AML-193 (cell line): ENCODE data around the gene LPCAT3.
A peak's percentile ranks its signal among the peaks of the same experiment; 100 is the strongest.
"Not testable (repeated sequence)": the region's sequence is repeated elsewhere in the genome, so short reads cannot be mapped to it uniquely, and the experiment has no call there.

Experiments
- DNase-seq, 2 experiments: peaks; one replicate each; lab custom pipeline; 2025; lab: John Stamatoyannopoulos, UW

The LPCAT3 gene, protein sequence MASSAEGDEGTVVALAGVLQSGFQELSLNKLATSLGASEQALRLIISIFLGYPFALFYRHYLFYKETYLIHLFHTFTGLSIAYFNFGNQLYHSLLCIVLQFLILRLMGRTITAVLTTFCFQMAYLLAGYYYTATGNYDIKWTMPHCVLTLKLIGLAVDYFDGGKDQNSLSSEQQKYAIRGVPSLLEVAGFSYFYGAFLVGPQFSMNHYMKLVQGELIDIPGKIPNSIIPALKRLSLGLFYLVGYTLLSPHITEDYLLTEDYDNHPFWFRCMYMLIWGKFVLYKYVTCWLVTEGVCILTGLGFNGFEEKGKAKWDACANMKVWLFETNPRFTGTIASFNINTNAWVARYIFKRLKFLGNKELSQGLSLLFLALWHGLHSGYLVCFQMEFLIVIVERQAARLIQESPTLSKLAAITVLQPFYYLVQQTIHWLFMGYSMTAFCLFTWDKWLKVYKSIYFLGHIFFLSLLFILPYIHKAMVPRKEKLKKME

GRCh38 chr12:7018350-7019042 lies at the start of gene LPCAT3:
Gene LPCAT3 (minus strand): TSS chr12:7018476. CDS start chr12:7018424, 52 bp downstream.
- DNase-seq = peak; percentile 91 to 93

GRCh38 chr12:7067096-7067495 lies 48.8 kb upstream of the LPCAT3 start:
- no peak for DNase-seq

- DNase-seq = no peak
Observed at GRCh38 chr12:7066596-7066995, 48.3 kb upstream of the LPCAT3 start.

DNA sequence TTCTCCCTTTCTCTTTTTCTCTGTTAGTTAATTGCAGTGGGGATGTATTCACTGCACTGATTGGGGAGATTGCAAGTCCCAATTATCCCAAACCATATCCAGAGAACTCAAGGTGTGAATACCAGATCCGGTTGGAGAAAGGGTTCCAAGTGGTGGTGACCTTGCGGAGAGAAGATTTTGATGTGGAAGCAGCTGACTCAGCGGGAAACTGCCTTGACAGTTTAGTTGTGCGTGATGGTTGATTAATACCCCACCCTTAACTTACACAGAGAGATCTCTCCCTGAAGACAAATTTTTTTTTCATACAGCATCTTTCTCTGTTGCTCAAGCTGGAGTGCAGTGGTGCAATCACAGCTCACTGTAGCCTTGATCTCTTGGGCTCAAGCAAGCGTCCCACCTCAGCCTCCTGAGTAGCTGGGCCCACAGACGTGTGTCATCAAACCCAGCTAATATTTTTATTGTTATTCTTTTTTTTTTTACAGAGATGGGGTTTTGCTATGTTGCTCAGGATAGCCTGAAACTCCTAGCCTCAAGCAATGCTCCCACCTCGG lies 46.9 kb upstream of the LPCAT3 start:
- no peak for DNase-seq

- no peak for DNase-seq
Observed at GRCh38 chr12:7064516-7064915, 46.2 kb upstream of the LPCAT3 start.

GRCh38 chr12:7061596-7061995 lies 43.3 kb upstream of the LPCAT3 start:
- DNase-seq = no peak

DNA sequence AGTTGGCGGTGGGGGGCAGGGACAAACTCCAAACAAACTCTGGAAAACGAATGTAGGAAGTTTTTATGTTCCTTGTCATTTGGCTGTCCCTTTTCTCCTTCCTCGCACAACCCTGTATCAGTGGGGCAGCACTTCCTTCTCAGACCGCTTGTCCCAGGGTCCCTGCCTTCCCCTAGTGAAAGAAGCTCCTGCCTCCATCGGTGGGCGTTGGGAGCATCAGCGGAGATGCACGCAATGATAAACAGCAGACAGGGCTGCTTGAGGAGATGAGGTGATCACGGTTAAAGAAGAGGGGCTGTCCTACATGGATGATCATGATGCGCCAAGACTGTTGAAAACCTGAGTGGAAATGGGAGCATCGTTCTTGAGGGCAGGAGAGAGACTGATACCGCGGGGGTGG lies 42.9 kb upstream of the LPCAT3 start:
- DNase-seq = no peak

DNA sequence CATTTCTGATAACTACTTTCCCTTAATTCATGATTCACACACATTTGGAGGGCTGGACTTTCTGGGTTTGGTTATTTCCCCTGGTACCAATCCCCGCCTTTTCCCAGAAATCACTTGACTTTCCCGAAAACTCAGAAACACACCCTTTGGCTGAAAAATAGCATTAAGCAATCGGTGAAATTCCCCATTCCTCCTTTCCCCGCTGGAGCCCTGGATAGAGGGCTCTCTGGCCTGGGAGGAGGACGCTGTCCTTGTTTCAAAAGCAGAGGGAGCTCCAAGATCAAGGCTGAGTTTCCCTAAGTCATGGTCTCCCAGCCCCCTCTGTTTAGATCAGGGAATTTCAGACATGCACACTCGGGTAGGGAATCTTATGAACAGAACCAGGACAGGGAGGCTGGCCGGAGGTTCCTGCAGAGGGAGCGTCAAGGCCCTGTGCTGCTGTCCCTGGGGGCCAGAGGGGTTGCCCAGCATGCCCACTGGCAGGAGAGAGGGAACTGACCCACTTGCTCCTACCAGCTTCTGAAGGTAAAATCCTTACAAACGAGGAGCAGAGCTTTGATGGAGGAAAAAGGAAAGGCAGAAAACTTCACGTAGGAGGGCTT lies 42.2 kb upstream of the LPCAT3 start, which contains the start of gene C1S:
C1S (plus strand) TSS at position 366 of the 602 bp plus-strand sequence. CDS start 1,195 bp downstream, outside the sequence.
- no peak for DNase-seq

GRCh38 chr12:7059780-7060179 lies 41.5 kb upstream of the LPCAT3 start:
- no peak for DNase-seq

DNA sequence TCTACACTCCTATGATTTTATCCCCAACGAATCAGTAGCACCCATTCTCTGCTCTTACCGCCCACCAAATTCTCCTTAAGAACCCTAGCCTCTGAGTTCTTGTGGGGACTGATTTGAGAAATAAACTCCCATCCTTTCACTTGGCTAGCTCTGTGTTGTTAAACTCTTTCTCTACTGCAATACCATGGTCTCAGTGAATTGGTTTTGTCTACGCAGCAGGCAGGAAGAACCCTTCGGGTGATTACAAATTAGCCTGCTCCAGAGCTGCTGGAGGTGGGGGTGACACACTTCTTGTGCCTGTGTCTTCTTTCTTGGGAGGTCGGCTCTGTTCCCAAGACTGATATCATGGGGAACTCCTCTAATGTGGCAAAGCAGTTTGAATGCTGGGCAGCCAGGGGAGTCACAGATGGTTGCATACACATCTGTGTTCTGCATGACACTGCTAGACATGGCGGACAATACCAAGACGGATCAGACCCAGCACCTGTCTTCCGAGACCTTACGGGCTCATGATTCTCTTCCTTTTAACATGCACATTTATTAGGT lies 40.6 kb upstream of the LPCAT3 start:
- DNase-seq = no peak

- peak; percentile 28 to 39 for DNase-seq
Observed at GRCh38 chr12:7058163-7058845, 40.0 kb upstream of the LPCAT3 start.

GRCh38 chr12:7055736-7056135 lies 37.5 kb upstream of the LPCAT3 start:
- DNase-seq = not testable (repeated sequence)

DNA sequence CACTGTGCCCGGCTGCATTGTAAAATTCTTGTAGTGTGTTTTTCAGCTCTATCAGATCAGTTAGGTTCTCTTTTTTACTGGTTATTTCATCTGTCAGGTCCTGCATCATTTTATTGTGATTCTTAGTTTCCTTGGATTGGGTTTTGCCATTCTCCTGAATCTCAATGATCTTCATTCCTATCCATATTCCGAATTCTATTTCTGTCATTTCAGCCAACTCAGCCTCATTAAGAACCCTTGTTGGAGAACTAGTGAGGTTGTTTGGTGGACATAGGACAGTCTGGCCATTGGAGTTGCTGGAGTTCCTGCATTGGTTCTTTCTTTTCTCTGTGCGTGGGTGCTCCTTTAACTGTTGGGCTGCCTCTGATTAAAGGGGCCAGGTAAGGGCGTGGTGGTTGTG lies 36.6 kb upstream of the LPCAT3 start:
- no peak for DNase-seq

DNA sequence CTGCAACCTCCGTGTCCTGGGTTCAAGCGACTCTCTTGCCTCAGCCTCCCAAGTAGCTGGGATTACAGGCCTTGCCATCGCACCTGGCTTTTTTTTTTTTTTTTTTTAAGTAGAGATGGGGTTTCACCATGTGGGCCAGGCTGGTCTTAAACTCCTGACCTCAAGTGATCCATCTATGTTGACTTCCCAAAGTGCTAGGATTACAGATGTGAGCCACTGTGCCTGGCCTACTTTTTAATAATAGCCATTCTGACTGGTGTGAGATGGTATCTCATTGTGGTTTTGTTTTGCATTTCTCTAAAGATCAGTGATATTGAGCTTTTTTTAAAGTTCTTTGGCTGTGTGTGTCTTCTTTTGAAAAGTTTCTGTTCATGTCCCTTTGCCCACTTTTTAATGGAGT lies 31.7 kb upstream of the LPCAT3 start:
- DNase-seq = not testable (repeated sequence)

DNA sequence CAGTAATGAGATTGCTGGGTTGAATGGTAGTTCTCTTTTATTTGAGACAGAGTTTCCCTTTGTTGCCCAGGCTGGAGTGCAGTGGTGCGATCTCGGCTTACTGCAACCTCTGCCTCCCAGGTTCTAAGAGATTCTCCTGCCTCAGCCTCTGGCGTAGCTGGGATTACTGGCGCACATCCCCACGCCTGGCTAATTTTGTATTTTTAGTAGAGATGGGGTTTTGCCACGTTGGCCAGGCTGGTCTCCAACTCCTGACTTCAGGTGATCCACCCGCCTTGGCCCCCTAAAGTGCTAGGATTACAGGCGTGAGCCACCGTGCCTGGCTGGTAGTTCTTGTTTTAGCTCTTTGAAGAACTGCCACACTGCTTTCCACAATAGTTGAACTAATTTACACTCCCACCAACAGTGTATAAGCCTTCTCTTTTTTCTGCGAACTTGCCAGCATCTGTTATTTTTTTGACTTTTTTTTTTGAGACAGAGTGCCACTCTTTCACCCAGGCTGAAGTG lies 31.2 kb upstream of the LPCAT3 start:
- not testable (repeated sequence) for DNase-seq

DNA sequence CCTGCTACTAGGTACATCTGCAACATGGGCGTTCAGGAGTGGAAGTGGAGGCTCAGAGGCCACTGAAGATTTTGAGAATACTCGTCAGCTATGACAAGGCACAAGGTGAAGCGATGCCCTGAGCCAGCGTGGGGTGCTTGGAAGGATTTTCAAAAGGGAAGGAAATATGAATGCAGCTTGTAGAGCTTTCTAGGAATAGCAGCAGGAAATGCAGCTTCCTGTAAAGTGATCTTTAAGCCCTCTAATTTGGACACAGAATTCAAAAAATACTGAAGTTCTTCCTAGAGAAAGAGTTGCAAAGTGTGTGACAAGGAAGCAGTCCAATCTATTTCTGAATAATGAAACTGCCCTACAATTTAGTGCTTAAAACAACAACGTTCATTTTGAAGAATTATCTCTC lies 29.0 kb upstream of the LPCAT3 start:
- DNase-seq = peak; percentile 3 to 14

- no peak for DNase-seq
Observed at GRCh38 chr12:7046383-7047105, 28.3 kb upstream of the LPCAT3 start.

- no peak for DNase-seq
Observed at GRCh38 chr12:7045913-7046312, 27.6 kb upstream of the LPCAT3 start.

- DNase-seq = peak; percentile 53 to 74
Observed at GRCh38 chr12:7042842-7043241, 24.6 kb upstream of the LPCAT3 start.

GRCh38 chr12:7039403-7039802 lies 21.1 kb upstream of the LPCAT3 start:
- no peak for DNase-seq

DNA sequence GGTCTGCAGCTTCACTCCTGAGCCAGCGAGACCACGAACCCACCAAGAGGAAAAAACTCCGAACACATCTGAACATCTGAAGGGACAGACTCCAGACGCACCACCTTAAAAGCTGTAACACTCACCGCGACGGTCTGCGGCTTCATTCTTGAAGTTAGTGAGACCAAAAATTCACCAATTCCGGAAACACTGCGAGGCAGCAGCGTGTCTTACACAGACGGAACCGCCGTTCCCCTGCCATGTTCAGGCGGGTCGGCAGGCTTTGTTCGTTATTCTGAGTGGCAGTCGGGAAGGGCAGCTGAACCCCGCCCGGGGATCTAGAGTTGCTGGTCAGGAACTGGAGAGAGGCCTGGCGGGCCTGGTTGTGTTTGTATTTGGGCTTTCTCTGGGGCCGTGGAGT lies 20.3 kb upstream of the LPCAT3 start:
- no peak for DNase-seq
